Jurkat, Clone E6-1 (cell line): Measurements from ENCODE around the gene PPP1R9B.

Source experiments
- DNase-seq: peaks from one replicate; pipeline ENCODE4 v3.0.0-alpha.2; 2011; ENCODE audit warnings: low read depth, low spot score
- H3K4me3 ChIP-seq: 2 replicates; pipeline ENCODE4 v1.5.1; 2011; ENCODE audit warnings: mild to moderate bottlenecking, low read length, control low read depth, moderate library complexity

PPP1R9B gene

GRCh38 chr17:50114849-50115357, 35.6 kb downstream of the PPP1R9B start:
- peak; percentile 60 for DNase-seq
- H3K4me3 ChIP-seq, result no peak overlapping the region

- DNase-seq, result no peak
- no peak overlapping the region for H3K4me3 ChIP-seq
These were observed 36.1 kb downstream of the PPP1R9B start for GRCh38 chr17:50114401-50114800.

- DNase-seq, result no peak
- H3K4me3 ChIP-seq, result no peak overlapping the region
These were observed 36.7 kb downstream of the PPP1R9B start for GRCh38 chr17:50113624-50114320.

GRCh38 chr17:50112694-50113093, 37.8 kb downstream of the PPP1R9B start:
- no peak overlapping the region for H3K4me3 ChIP-seq

GRCh38 chr17:50111673-50112655, 38.5 kb downstream of the PPP1R9B start:
- no peak overlapping the region for H3K4me3 ChIP-seq
- no peak for DNase-seq

More at GRCh38 chr17:50112694-50113093, 37.8 kb downstream of the PPP1R9B start:
- no peak for DNase-seq

GRCh38 chr17:50110591-50111349, 39.7 kb downstream of the PPP1R9B start:
- DNase-seq, result no peak

GRCh38 chr17:50109785-50110184, 40.7 kb downstream of the PPP1R9B start:
- H3K4me3 ChIP-seq, result no peak overlapping the region
- DNase-seq, result no peak

More at GRCh38 chr17:50110591-50111349, 39.7 kb downstream of the PPP1R9B start:
- H3K4me3 ChIP-seq, result no peak overlapping the region

GRCh38 chr17:50109207-50109606, 41.3 kb downstream of the PPP1R9B start:
- DNase-seq, result no peak
- no peak overlapping the region for H3K4me3 ChIP-seq

- H3K4me3 ChIP-seq, result no peak overlapping the region
- DNase-seq, result no peak
These were observed 41.9 kb downstream of the PPP1R9B start for GRCh38 chr17:50108556-50108955.

GRCh38 chr17:50107790-50108414, 42.6 kb downstream of the PPP1R9B start:
- DNase-seq, result no peak
- H3K4me3 ChIP-seq, result no peak overlapping the region

- DNase-seq, result no peak
- no peak overlapping the region for H3K4me3 ChIP-seq
These were observed 43.9 kb downstream of the PPP1R9B start for GRCh38 chr17:50106393-50107131.

- no peak for DNase-seq
- H3K4me3 ChIP-seq, result no peak overlapping the region
These were observed 44.7 kb downstream of the PPP1R9B start for GRCh38 chr17:50105811-50106210.

- H3K4me3 ChIP-seq, result no peak overlapping the region
- no peak for DNase-seq
These were observed 46.5 kb downstream of the PPP1R9B start for GRCh38 chr17:50103941-50104340.

- no peak for DNase-seq
- H3K4me3 ChIP-seq, result no peak overlapping the region
These were observed 47.2 kb downstream of the PPP1R9B start for GRCh38 chr17:50103252-50103651.

GRCh38 chr17:50102164-50102991, 48.1 kb downstream of the PPP1R9B start:
- no peak for DNase-seq
- no peak overlapping the region for H3K4me3 ChIP-seq

- H3K4me3 ChIP-seq, result no peak overlapping the region
- no peak for DNase-seq
These were observed 48.9 kb downstream of the PPP1R9B start for GRCh38 chr17:50101346-50102163.
